NCI-H1694 (cell line): ENCODE measurements around the gene LRIG1.

ENCODE experiments used
- DNase-seq: peaks from one replicate; lab custom pipeline; 2025; lab: John Stamatoyannopoulos, UW

The LRIG1 gene

GRCh38 chr3:66470956-66471686 is 29.7 kb downstream of the LRIG1 start:
- DNase-seq = no peak

- DNase-seq = no peak
Observed at GRCh38 chr3:66470285-66470684, 30.5 kb downstream of the LRIG1 start.

- DNase-seq = no peak
Observed at GRCh38 chr3:66469220-66469640, 31.6 kb downstream of the LRIG1 start.

GRCh38 chr3:66467996-66468735 is 32.7 kb downstream of the LRIG1 start:
- no peak for DNase-seq

GRCh38 chr3:66466606-66467270 is 34.1 kb downstream of the LRIG1 start:
- DNase-seq = no peak

- no peak for DNase-seq
Observed at GRCh38 chr3:66465587-66465986, 35.2 kb downstream of the LRIG1 start.

- DNase-seq = no peak
Observed at GRCh38 chr3:66465034-66465433, 35.8 kb downstream of the LRIG1 start.

- no peak for DNase-seq
Observed at GRCh38 chr3:66464512-66464894, 36.3 kb downstream of the LRIG1 start.

GRCh38 chr3:66463730-66464511 is 36.9 kb downstream of the LRIG1 start:
- DNase-seq = no peak

- no peak for DNase-seq
Observed at GRCh38 chr3:66463054-66463631, 37.7 kb downstream of the LRIG1 start.

GRCh38 chr3:66457252-66457651 is 43.6 kb downstream of the LRIG1 start:
- no peak for DNase-seq

GRCh38 chr3:66456711-66457173 is 44.1 kb downstream of the LRIG1 start:
- no peak for DNase-seq

- no peak for DNase-seq
Observed at GRCh38 chr3:66454464-66454859, 46.4 kb downstream of the LRIG1 start.

GRCh38 chr3:66453651-66454463 is 47.0 kb downstream of the LRIG1 start:
- DNase-seq = no peak

- no peak for DNase-seq
Observed at GRCh38 chr3:66452303-66453011, 48.4 kb downstream of the LRIG1 start.

GRCh38 chr3:66451766-66452165 is 49.1 kb downstream of the LRIG1 start:
- DNase-seq = no peak

- DNase-seq = no peak
Observed at GRCh38 chr3:66450390-66451022, 50.3 kb downstream of the LRIG1 start.

- DNase-seq = no peak
Observed at GRCh38 chr3:66449411-66449974, 51.3 kb downstream of the LRIG1 start.

GRCh38 chr3:66444146-66444644 is 56.6 kb downstream of the LRIG1 start:
- DNase-seq = no peak
